Stimulated activated CD8-positive, alpha-beta memory T cell treated with anti-CD3 and anti-CD28 coated beads, Interleukin-2, amount 100 ng/mL, for 48 hours (primary cell): ENCODE data around the gene INPP5A.

Experiments used
- DNase-seq, 2 donors: peaks; one replicate each; pipeline ENCODE4 v3.0.0-alpha.2; 2020; ENCODE audit warnings: low read depth in 2 of 2

The INPP5A gene

GRCh38 chr10:132628966-132629900, 91.6 kb downstream of the INPP5A start:
- no peak for DNase-seq

- DNase-seq = no peak
Observed at GRCh38 chr10:132630156-132630555, 92.6 kb downstream of the INPP5A start.

- no peak for DNase-seq
Observed at GRCh38 chr10:132630666-132631337, 93.2 kb downstream of the INPP5A start.

- no peak for DNase-seq
Observed at GRCh38 chr10:132631338-132631735, 93.8 kb downstream of the INPP5A start.

GRCh38 chr10:132632091-132632561, 94.5 kb downstream of the INPP5A start:
- DNase-seq = no peak

GRCh38 chr10:132632851-132633684, 95.5 kb downstream of the INPP5A start:
- DNase-seq = no peak

- DNase-seq = no peak
Observed at GRCh38 chr10:132634241-132634946, 96.8 kb downstream of the INPP5A start.

- DNase-seq = no peak
Observed at GRCh38 chr10:132634947-132635271, 97.3 kb downstream of the INPP5A start.

- DNase-seq = no peak
Observed at GRCh38 chr10:132636358-132636757, 98.8 kb downstream of the INPP5A start.

- no peak for DNase-seq
Observed at GRCh38 chr10:132637477-132638129, 100.0 kb downstream of the INPP5A start.

GRCh38 chr10:132638130-132638515, 100.5 kb downstream of the INPP5A start:
- no peak for DNase-seq

GRCh38 chr10:132639470-132639869, 101.9 kb downstream of the INPP5A start:
- no peak for DNase-seq

GRCh38 chr10:132640326-132641125, 102.9 kb downstream of the INPP5A start:
- no peak for DNase-seq

- DNase-seq = no peak
Observed at GRCh38 chr10:132641401-132641800, 103.8 kb downstream of the INPP5A start.

- DNase-seq = no peak
Observed at GRCh38 chr10:132641966-132642731, 104.6 kb downstream of the INPP5A start.

GRCh38 chr10:132642732-132643008, 105.1 kb downstream of the INPP5A start:
- DNase-seq = no peak

- no peak for DNase-seq
Observed at GRCh38 chr10:132643709-132644526, 106.3 kb downstream of the INPP5A start.

GRCh38 chr10:132644527-132645246, 107.1 kb downstream of the INPP5A start:
- DNase-seq = no peak
